Measurements from ENCODE around the gene LRRFIP1.

Gene LRRFIP1

DNA sequence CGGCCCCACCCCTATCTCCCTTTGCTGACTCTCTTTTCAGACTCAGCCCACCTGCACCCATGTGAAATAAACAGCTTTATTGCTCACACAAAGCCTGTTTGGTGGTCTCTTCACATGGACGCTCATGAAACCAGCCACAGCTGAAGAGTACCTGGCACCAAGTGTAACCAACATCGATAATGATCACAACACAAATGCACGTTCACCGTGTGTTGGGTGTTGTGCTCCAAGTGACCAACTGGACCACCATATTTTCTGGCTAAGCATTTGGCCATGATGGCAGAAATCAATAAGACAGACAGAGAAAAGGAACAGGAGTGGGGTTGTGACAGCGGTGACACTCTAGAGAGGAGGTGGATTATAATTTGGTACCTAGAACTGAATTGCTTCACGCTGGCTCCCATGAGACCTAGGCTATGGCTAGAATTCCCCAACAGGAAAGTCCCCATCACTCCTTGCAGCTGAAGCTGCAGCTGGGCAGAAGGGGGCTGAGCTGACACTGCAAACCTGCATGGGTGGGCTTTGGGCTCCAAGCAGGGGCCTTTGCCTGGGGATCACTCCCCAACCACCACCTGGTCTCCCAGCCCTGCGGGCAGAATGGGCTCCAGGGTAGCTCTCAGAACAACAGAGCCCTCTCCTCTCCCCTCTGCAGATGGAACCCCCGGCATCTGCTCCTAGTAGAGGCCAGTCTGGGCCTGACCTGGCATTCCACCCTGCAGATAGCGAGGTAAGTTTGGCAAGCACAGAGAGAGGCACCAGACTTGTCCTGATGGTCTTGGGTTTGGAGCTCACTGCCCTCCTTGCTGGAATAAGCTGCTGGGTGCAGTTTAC lies 14.6 kb upstream of the LRRFIP1 start:
- no peak for DNase-seq
- peaks cover 15% of the 10 kb centered on the region for H3K9me3 Mint-ChIP-seq
- no peak overlapping the region for H3K27ac Mint-ChIP-seq
- peaks cover 6% of the 10 kb centered on the region for H3K4me1 Mint-ChIP-seq
- no peaks in the 10 kb centered on the region for H3K36me3 Mint-ChIP-seq (ENCODE audit: low read depth)
- no peak overlapping the region for H3K4me3 Mint-ChIP-seq
- H3K27me3 Mint-ChIP-seq (ENCODE audit: low read depth, poor library complexity), result peaks cover 16% of the 10 kb centered on the region
- TF ChIP-seq, protein P1, sequence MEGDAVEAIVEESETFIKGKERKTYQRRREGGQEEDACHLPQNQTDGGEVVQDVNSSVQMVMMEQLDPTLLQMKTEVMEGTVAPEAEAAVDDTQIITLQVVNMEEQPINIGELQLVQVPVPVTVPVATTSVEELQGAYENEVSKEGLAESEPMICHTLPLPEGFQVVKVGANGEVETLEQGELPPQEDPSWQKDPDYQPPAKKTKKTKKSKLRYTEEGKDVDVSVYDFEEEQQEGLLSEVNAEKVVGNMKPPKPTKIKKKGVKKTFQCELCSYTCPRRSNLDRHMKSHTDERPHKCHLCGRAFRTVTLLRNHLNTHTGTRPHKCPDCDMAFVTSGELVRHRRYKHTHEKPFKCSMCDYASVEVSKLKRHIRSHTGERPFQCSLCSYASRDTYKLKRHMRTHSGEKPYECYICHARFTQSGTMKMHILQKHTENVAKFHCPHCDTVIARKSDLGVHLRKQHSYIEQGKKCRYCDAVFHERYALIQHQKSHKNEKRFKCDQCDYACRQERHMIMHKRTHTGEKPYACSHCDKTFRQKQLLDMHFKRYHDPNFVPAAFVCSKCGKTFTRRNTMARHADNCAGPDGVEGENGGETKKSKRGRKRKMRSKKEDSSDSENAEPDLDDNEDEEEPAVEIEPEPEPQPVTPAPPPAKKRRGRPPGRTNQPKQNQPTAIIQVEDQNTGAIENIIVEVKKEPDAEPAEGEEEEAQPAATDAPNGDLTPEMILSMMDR (IDR thresholded peaks at IDR 0.05), result no peak

DNA sequence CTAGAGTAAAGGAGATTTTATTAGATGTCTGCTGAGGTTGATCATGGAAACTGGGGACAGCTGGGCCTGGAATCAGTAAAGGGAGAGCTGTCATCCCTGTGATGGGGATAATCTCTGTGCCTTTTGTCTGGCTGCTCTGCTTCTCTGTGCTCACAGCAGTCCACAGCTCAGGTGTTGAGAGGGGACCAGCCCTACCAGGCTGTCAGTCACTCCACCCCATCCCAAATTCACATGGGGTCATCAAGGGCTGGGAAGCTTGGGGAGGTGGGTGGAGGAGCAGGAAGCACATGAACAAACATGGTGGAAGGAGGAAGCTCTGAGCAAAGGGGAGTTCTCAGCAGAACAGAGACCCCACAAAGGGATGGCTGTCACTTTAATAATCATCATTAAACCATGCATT lies 13.7 kb upstream of the LRRFIP1 start:
- H3K4me3 Mint-ChIP-seq, result no peak overlapping the region
- no peaks in the 10 kb centered on the region for H3K36me3 Mint-ChIP-seq (ENCODE audit: low read depth)
- no peak overlapping the region for H3K27ac Mint-ChIP-seq
- DNase-seq, result no peak
- H3K9me3 Mint-ChIP-seq, result peaks cover 5% of the 10 kb centered on the region
- TF ChIP-seq, protein P1 (IDR thresholded peaks at IDR 0.05), result no peak
- peaks cover 4% of the 10 kb centered on the region for H3K4me1 Mint-ChIP-seq
- peaks cover 18% of the 10 kb centered on the region for H3K27me3 Mint-ChIP-seq (ENCODE audit: low read depth, poor library complexity)

DNA sequence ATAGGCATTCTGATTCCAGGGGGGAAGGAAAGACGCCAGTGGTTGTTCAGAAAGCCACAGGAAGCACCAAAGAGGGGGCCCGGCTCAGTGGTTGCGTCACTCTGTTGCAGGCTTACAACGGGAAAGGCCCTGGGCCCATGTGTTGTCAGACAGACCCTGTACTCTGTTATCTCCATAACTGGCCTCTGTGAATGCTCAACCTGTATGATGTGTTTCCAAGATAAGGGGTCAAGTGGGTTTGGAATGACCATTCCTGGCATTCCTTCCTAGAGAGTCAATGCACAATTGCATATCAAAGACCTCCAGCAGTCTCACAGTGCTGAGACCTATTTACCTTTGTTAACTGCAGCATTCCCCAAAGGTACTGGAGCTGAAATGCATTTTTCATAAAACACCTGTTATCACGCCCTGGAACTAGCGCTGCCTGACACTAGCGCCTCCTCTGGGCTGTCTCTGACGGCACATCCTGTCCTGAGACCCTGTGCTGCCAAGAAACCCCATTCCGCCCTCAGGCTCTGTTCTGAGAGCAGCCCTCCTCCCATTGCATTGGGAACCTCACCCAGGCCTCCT lies 13.2 kb upstream of the LRRFIP1 start:
- H3K27me3 Mint-ChIP-seq (ENCODE audit: low read depth, poor library complexity), result peaks cover 18% of the 10 kb centered on the region
- no peaks in the 10 kb centered on the region for H3K4me1 Mint-ChIP-seq
- H3K36me3 Mint-ChIP-seq (ENCODE audit: low read depth), result no peaks in the 10 kb centered on the region
- no peak overlapping the region for H3K4me3 Mint-ChIP-seq
- TF ChIP-seq, protein P1 (IDR thresholded peaks at IDR 0.05), result no peak
- no peaks in the 10 kb centered on the region for H3K9me3 Mint-ChIP-seq
- DNase-seq, result no peak
- H3K27ac Mint-ChIP-seq, result no peak overlapping the region

DNA sequence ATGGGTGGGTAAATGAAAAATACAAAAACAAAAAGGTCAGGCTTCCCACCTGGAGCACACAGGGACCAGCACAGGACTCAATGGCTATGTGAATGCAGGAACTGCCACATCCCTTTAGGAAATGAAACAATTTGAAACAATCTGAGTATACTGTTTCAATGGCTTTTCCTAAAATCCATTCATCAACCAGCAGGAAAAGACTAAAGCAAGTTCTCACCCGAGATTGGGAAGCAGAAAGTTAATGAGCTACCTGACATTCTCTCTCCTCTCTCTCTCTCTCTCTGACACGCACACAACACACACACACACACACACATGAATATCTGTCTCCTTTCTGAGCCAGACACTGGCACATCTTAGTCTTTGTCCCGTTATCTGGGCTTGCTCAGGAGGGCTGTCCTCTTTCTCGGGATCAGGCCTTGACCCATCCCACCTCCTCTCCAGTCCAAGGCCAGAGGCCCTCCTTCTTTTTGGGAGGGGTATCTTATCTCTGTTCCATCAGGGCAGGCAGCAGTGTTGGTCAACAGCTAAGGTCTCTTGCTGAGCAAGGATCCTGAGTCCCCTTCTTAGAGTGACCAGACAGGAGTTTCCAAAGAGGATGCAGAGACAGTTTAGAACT lies 11.6 kb upstream of the LRRFIP1 start:
- Mint-ChIP-seq H3K27me3 (ENCODE audit: low read depth, poor library complexity) (peaks cover 18% of the 10 kb centered on the region), H3K9me3 (no peaks in the 10 kb centered on the region), H3K27ac (no peak overlapping the region), H3K4me3 (no peak overlapping the region), H3K36me3 (ENCODE audit: low read depth) (no peaks in the 10 kb centered on the region), H3K4me1 (no peaks in the 10 kb centered on the region)
- DNase-seq, result no peak
- TF ChIP-seq, protein P1 (IDR thresholded peaks at IDR 0.05), result no peak

DNA sequence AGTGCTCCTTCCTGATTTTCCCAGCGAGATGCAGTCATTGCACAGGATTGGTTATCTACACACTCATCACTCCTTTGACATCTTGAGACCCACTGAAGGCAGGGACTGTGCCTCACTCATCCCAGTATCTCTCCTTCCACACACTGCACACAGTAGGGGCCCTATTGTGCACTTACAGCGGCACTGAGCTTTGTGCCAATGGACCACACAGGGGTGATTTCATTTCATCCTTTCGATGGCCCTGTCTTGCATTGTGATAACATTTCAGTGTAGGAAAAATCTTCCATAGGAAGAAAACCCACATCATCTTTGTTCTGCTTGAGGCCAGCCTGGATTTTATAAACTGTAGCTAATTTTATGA lies 11.0 kb upstream of the LRRFIP1 start:
- Mint-ChIP-seq H3K4me3 (no peak overlapping the region), H3K36me3 (ENCODE audit: low read depth) (no peaks in the 10 kb centered on the region), H3K4me1 (peaks cover under 1% of the 10 kb centered on the region), H3K27ac (no peak overlapping the region), H3K9me3 (peaks cover 1% of the 10 kb centered on the region), H3K27me3 (ENCODE audit: low read depth, poor library complexity) (peaks cover 19% of the 10 kb centered on the region)
- TF ChIP-seq, protein P1 (IDR thresholded peaks at IDR 0.05), result no peak
- no peak for DNase-seq

Data from nephron progenitor cell (in vitro differentiated cells).